HG02970 (cell line): ENCODE results near the gene GFRA1.

ENCODE experiments used
- ATAC-seq: cut with Tn5 transposase; IDR thresholded peaks from one replicate; pipeline ENCODE4 v1.9.1; 2021; ENCODE audit warnings: mild to moderate bottlenecking, moderate library complexity, moderate number of reproducible peaks; ENCODE audit not compliant: unreplicated experiment, low FRiP score

GFRA1 gene

GRCh38 chr10:116109881-116110280 lies 163.1 kb downstream of the GFRA1 start:
- ATAC-seq, result no peak

DNA sequence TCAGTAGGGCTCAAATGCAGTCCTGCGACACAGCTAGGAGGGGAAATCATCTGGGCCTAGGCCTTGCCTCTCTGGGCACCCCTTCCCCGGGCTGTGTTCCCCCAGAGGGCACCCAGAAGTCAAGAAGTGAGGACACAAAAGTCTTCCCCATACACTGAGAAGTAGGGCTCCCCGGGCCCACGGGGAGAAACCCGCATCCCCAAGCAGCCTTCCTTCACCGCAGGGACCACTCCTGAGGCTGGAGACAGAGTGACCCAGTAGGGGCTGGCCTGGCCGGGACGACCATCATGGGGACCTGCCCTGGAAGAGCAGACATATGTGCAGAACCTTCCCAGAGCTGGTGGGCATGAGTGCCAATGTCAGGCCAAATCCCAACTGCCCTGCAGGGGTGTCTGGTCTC lies 163.5 kb downstream of the GFRA1 start:
- ATAC-seq, result no peak

- no peak for ATAC-seq
Measured at GRCh38 chr10:116108095-116108494, 164.9 kb downstream of the GFRA1 start.

DNA sequence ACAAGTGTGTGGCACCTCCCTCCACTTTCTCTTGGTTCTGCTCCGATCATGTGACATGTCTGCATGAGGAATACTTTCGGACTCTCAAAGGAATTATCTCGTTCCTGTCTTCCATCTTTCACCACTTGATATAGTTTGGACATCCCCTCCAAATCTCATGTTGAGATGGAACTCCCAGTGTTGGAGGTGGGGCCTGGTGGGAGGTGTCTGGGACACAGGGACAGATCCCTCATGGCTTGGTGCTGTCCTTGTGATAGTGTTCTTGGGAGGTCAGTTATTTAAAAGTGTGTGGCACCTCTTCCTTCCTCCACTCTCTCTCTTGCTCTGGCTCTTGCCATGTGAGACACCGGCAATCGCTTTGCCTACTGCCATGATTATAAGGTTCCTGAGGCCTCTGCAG lies 166.4 kb downstream of the GFRA1 start:
- ATAC-seq, result no peak

- no peak for ATAC-seq
Measured at GRCh38 chr10:116105264-116105663, 167.7 kb downstream of the GFRA1 start.

GRCh38 chr10:116104210-116104932 lies 168.6 kb downstream of the GFRA1 start:
- no peak for ATAC-seq

DNA sequence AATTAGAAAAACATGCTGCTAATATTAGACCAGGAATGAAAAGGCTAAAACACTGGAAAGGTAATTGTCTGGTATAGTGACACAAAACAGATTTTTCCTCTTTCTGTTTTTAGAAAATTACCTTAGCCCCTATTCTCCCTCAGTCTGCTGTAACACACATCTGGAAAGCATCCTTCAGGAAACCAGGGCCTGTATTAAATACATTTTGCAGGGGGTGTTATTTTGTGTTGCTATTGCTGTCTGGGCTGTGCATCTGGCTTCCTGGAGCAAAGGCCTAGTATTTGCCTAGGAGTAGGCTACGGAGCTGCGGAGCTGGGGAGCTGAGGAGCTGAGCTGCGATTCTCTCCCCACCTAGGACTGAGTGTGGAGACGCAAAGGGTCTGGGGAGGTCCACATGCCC lies 169.3 kb downstream of the GFRA1 start:
- ATAC-seq, result no peak

DNA sequence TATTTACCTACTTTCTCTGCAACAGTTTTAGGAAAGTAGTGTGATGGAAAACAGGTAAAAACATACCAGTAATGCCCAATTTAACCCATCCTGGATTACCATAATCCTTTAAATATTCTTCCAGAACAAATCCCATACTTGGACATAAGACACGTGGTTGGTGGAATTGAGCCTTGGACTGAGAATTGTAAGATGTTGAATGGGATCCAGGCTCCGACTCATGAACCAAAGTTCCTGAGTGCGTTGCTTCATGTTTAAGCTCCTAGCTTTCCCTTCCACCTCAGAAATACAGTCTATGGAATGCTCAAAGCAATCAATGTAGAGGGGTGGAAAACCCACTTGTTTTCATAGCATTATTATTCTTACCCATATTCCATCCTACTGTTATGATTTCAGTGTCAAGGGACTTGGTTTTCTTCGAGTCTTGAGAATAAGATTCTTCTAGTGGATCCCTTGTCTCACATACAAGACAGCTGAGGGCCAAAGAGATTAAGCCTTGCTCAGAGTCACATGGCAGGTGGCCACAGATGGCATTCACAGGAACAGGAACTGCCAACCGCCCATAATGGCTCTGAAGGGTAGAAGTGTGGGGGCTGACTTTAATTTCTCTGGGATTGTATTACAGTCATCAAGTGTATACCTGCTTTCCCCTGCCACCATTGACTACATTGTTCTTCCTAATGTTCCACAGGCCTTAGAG lies 171.2 kb downstream of the GFRA1 start:
- no peak for ATAC-seq

DNA sequence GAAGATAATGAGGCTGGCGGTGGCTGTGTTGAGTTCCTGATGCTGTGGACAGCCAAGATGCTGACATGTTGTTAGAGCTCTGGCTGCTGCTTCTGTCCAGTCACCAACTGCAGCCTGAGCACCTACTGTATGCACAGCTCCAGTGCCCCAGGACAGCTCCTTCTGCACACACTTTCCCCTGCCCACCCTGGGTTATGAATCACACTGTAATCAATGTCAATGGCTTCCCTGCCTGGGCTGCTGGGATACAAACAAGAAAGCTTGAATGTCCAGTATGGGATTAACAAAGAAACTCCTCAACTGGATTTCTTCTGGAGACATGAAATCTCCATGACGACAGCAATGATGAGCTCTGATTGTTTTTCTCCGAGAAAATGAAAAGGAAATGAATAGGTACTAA lies 172.0 kb downstream of the GFRA1 start:
- ATAC-seq, result no peak

- ATAC-seq, result no peak
Measured at GRCh38 chr10:116099023-116099420, 174.0 kb downstream of the GFRA1 start.

DNA sequence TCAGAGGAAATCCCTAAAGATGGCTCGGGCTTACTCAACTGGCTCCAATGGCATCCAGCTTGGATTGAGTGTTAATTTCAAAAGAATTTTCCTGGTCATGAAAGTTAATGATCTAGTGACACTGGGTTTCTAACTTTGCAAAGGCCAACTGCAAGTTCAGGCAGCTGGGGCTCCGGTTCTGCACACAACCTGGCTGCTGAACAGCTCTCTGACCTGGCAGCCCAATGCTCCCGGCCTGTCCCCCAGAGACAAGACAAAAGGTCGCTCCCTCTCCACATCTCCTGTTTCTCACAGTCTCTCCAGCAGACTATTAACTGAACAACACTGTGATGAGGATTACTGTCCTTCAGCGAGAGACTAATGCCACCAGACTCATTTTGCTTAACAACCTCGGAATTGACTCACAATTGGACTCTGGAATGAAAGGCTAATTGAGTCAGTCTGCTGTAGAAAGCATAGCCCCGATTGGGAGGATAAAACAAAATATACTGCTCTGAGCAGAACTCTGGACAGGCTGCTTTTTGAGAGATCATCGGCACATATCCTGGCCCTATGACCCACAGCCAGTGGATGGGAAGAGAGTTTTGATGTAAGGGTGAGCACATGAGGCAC lies 174.5 kb downstream of the GFRA1 start:
- no peak for ATAC-seq

DNA sequence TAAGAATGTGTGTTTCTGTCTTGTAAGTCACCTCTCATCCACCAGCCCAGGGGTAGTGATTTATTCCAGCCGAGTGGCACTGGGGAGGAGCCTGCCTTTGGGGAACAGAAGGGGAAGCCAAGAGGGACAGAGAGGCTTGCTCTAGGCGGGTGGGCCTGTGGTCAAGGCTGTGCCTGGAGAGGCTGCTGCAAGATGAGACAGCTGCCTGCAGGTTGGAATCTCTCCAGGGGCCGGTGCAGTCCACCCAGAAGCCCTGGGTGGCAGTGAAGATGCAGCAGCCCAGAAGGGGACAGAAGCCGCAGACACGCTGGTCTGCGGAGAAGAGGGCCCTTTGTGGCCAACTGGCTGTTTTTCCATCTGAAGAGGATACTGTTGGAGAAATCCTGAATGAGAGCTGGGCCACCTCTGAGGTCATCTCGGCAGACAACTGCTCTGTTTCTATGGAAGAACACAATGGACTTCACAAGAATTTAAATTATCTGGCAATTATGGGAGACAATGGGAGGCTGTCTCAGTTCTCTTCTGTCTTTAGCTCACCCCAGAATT lies 175.7 kb downstream of the GFRA1 start:
- ATAC-seq, result no peak

DNA sequence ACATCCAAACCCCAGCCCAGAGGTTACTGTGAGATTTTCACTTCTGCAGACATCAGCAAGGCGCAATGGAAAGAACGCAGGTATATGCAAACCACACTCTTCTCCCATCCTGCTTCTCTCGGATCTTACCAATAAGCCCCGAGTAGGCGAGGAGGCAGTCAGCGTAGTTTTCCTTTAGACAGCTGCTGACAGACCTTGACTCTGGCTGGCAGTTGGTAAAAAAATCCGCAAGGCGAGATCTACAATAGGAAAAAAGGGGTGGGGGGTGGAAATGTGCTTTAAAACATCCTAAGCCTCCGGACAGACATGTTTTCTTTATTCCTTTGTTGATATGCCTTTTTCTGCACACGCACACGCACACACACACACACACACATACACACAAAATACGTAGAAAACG lies 176.5 kb downstream of the GFRA1 start:
- no peak for ATAC-seq

GRCh38 chr10:116094356-116094755 lies 178.7 kb downstream of the GFRA1 start:
- ATAC-seq, result no peak

DNA sequence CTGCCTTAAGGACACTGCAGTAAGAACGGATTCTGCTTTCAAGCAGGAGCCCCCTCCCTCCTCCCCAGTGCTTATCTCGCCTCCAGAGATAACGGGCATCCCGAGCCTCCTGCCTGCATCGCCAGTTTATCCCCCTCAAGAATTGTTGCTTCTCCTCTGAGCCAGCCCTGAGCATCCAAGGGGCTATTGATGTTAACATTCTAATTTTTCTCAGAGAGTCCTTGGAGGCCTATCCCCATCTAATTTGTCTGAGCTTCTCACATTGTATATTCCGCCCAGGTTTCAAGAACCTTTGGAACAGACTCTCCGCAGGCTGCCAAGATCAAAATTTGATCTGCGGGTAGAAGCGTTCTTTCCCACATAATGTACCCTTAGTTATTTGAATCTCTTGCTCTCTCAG lies 180.0 kb downstream of the GFRA1 start:
- ATAC-seq, result no peak

GRCh38 chr10:116088985-116089384 lies 184.0 kb downstream of the GFRA1 start:
- no peak for ATAC-seq

GRCh38 chr10:116085323-116085722 lies 187.7 kb downstream of the GFRA1 start:
- no peak for ATAC-seq

DNA sequence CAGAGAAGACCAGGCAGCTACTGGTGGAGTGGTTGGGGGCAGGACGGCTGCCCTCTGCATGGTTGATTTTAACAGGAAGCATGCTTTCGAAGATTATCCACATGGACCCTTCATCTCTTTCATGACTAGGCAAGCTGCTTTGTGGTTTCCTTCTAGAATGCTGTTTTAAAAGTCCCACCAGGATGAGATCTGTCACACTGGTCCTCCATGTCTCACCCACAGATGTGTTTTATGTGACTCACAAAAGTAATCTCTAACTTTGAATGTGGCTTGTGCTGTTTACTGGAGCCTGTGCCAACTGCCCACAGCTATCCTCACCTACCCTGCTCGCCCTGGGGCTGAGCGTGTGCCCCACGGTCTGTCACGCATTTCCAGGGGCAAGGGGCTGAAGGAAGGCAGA lies 188.8 kb downstream of the GFRA1 start:
- ATAC-seq, result no peak

GRCh38 chr10:116083226-116083762 lies 189.7 kb downstream of the GFRA1 start:
- ATAC-seq, result no peak

GRCh38 chr10:116082762-116083161 lies 190.2 kb downstream of the GFRA1 start:
- no peak for ATAC-seq

GRCh38 chr10:116082206-116082605 lies 190.8 kb downstream of the GFRA1 start:
- no peak for ATAC-seq
